ENCODE data around the gene HACD3.

GRCh38 chr15:65618560-65619109 lies 88.4 kb downstream of the HACD3 start:
- no peak for TF ChIP-seq RAD21 (IDR thresholded peaks at IDR 0.05)
- TF ChIP-seq, protein P1, sequence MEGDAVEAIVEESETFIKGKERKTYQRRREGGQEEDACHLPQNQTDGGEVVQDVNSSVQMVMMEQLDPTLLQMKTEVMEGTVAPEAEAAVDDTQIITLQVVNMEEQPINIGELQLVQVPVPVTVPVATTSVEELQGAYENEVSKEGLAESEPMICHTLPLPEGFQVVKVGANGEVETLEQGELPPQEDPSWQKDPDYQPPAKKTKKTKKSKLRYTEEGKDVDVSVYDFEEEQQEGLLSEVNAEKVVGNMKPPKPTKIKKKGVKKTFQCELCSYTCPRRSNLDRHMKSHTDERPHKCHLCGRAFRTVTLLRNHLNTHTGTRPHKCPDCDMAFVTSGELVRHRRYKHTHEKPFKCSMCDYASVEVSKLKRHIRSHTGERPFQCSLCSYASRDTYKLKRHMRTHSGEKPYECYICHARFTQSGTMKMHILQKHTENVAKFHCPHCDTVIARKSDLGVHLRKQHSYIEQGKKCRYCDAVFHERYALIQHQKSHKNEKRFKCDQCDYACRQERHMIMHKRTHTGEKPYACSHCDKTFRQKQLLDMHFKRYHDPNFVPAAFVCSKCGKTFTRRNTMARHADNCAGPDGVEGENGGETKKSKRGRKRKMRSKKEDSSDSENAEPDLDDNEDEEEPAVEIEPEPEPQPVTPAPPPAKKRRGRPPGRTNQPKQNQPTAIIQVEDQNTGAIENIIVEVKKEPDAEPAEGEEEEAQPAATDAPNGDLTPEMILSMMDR (IDR thresholded peaks at IDR 0.05; ENCODE audit: low read depth, low read length, missing input control): no peak
- no peak for TF ChIP-seq EGR1 (IDR thresholded peaks at IDR 0.05; ENCODE audit: low read depth in 2 of 2)
- TF ChIP-seq GABPA (IDR thresholded peaks at IDR 0.05 in 1 of 2, conservative IDR thresholded peaks at IDR 0.05 in 1 of 2): no peak
- TF ChIP-seq, protein P2, sequence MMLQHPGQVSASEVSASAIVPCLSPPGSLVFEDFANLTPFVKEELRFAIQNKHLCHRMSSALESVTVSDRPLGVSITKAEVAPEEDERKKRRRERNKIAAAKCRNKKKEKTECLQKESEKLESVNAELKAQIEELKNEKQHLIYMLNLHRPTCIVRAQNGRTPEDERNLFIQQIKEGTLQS (IDR thresholded peaks at IDR 0.05): no peak
- TF ChIP-seq REST (IDR thresholded peaks at IDR 0.05): no peak
- no peak for TF ChIP-seq YY1 (IDR thresholded peaks at IDR 0.05)
- TF ChIP-seq, protein P3, sequence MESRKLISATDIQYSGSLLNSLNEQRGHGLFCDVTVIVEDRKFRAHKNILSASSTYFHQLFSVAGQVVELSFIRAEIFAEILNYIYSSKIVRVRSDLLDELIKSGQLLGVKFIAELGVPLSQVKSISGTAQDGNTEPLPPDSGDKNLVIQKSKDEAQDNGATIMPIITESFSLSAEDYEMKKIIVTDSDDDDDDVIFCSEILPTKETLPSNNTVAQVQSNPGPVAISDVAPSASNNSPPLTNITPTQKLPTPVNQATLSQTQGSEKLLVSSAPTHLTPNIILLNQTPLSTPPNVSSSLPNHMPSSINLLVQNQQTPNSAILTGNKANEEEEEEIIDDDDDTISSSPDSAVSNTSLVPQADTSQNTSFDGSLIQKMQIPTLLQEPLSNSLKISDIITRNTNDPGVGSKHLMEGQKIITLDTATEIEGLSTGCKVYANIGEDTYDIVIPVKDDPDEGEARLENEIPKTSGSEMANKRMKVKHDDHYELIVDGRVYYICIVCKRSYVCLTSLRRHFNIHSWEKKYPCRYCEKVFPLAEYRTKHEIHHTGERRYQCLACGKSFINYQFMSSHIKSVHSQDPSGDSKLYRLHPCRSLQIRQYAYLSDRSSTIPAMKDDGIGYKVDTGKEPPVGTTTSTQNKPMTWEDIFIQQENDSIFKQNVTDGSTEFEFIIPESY (IDR thresholded peaks at IDR 0.05): no peak
- TF ChIP-seq, protein P4, sequence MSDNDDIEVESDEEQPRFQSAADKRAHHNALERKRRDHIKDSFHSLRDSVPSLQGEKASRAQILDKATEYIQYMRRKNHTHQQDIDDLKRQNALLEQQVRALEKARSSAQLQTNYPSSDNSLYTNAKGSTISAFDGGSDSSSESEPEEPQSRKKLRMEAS (IDR thresholded peaks at IDR 0.05): no peak
- TF ChIP-seq SP1 (IDR thresholded peaks at IDR 0.05): no peak
- TF ChIP-seq HNF4A (conservative IDR thresholded peaks at IDR 0.05): no peak
- TF ChIP-seq JUND (IDR thresholded peaks at IDR 0.05): no peak
- TF ChIP-seq RXRA (IDR thresholded peaks at IDR 0.05): no peak
